B cell (primary cell): ENCODE measurements around the gene HDAC7.

ENCODE experiments used
- CTCF ChIP-seq: fragments of 200-600 bp; IDR thresholded peaks from one replicate; pipeline ENCODE4 v1.8.0; 2022; ENCODE audit warnings: antibody characterized with exemption, mild to moderate bottlenecking
- EZH2 ChIP-seq: IDR thresholded peaks from 2 replicates; pipeline ENCODE4 v1.6.1; 2012; ENCODE audit warnings: borderline replicate concordance, low read depth, mild to moderate bottlenecking, moderate library complexity, low read length; ENCODE audit not compliant: insufficient read depth, poor library complexity, severe bottlenecking

GRCh38 chr12:47775100-47775911, 44.4 kb downstream of the HDAC7 start:
- TF ChIP-seq EZH2, result no peak
- no peak for TF ChIP-seq CTCF
